ENCODE results near the gene CMTM3. TPM values are rescaled to one million over a fixed set of nuclear protein-coding genes. Genes with fewer than 3 reads are reported as not detected.

Gene CMTM3
- total and polyA plus RNA-seq, 10 donors = 16.2 to 53.1 (median 39.1) TPM

DNA sequence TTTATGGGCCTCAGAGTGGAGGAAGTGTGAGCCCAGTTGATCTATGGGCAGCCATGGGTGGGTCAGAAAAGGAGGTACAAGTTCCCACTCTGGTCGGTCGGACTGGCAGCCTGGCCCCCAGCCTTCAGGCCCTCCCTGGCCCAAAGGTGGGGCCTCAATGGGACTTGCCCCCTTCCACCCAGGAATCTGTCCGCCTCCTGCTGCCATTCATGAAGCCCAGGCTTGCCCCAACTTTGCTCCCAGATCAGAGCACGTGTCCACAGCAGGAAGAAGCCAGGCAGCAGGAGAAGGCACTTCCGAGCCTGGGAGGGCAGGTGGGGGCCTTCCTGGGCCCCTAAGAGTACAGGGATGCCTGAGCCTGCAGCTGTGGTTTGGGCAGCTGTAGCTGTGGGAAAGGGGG lies 3.0 kb upstream of the CMTM3 start:
- Histone ChIP-seq H3K9me3 (peaks cover 0 to 11% (median 9%) of the 10 kb centered on the region in 8 donors), H3K27ac (no peak overlapping the region), H3K36me3 (no peaks in the 10 kb centered on the region), H3K27me3 (replicated peaks in 1 of 7) (peaks cover 0 to 25% (median 0%) of the 10 kb centered on the region in 7 donors), H3K4me3 (no peak overlapping the region), H3K4me1 (peaks cover 11 to 35% (median 30%) of the 10 kb centered on the region in 6 donors)
- TF ChIP-seq POLR2AphosphoS5 (IDR thresholded peaks at IDR 0.05) (no peak), CTCF (IDR thresholded peaks at IDR 0.05 in 8 of 11, conservative IDR thresholded peaks at IDR 0.05 in 3 of 11) (no peak), POLR2A (IDR thresholded peaks at IDR 0.05) (no peak)
- peak; percentile 54 for DNase-seq
- intact Hi-C loops (cut with DNase I; ENCODE audit: low total_unique reads) = loop anchor here (5.0 kb wide), 1 partner anchor 194 kb away; no protein-coding TSS in a partner anchor
- 75 to 100% (median 91%) methylated on average over 4 to 5 of the region's 5 CpGs for WGBS, 5 donors

- Histone ChIP-seq H3K4me3 (peak overlapping the region; percentile 68 to 94 (median 78)), H3K27ac (peak overlapping the region; percentile 78 to 94 (median 88)), H3K9me3 (peaks cover 0 to 11% (median 9%) of the 10 kb centered on the region in 8 donors), H3K27me3 (replicated peaks in 1 of 7) (peaks cover 0 to 25% (median 0%) of the 10 kb centered on the region in 7 donors), H3K4me1 (peaks cover 30 to 58% (median 53%) of the 10 kb centered on the region in 6 donors), H3K36me3 (peaks cover 0 to 1% (median 0%) of the 10 kb centered on the region in 6 donors)
- peak; percentile 92 for DNase-seq
- TF ChIP-seq POLR2AphosphoS5 (IDR thresholded peaks at IDR 0.05) (peak; percentile 61 to 71 (median 64)), POLR2A (IDR thresholded peaks at IDR 0.05) (no peak)
- 9 to 11% (median 10%) methylated on average over 32 of the region's 32 CpGs for WGBS, 5 donors
- intact Hi-C loops (cut with DNase I; ENCODE audit: low total_unique reads) = loop anchor here (5.0 kb wide), 1 partner anchor 196 kb away; no protein-coding TSS in a partner anchor
Measured at GRCh38 chr16:66603537-66604375, 748 bp upstream of the CMTM3 start.

GRCh38 chr16:66605177-66605978 lies 874 bp downstream of the CMTM3 start:
- peak; percentile 94 for DNase-seq
- Histone ChIP-seq H3K4me3 (peak overlapping the region; percentile 68 to 94 (median 78)), H3K27me3 (replicated peaks in 1 of 7) (peaks cover 0 to 25% (median 0%) of the 10 kb centered on the region in 7 donors), H3K9me3 (peaks cover 0 to 11% (median 9%) of the 10 kb centered on the region in 8 donors), H3K36me3 (peaks cover 0 to 17% (median 14%) of the 10 kb centered on the region in 6 donors), H3K27ac (peak overlapping the region; percentile 78 to 94 (median 88)), H3K4me1 (peaks cover 32 to 63% (median 57%) of the 10 kb centered on the region in 6 donors)
- 2 to 5% (median 3%) methylated on average over 18 to 61 of the region's 61 CpGs for WGBS, 5 donors
- intact Hi-C loops (cut with DNase I; ENCODE audit: low total_unique reads) = no loop called here
- TF ChIP-seq POLR2A (IDR thresholded peaks at IDR 0.05) (no peak), CTCF (IDR thresholded peaks at IDR 0.05 in 8 of 11, conservative IDR thresholded peaks at IDR 0.05 in 3 of 11) (peak in 1 of 11 experiments; percentile 54), POLR2AphosphoS5 (IDR thresholded peaks at IDR 0.05) (peak; percentile 7 to 30 (median 12))

DNA sequence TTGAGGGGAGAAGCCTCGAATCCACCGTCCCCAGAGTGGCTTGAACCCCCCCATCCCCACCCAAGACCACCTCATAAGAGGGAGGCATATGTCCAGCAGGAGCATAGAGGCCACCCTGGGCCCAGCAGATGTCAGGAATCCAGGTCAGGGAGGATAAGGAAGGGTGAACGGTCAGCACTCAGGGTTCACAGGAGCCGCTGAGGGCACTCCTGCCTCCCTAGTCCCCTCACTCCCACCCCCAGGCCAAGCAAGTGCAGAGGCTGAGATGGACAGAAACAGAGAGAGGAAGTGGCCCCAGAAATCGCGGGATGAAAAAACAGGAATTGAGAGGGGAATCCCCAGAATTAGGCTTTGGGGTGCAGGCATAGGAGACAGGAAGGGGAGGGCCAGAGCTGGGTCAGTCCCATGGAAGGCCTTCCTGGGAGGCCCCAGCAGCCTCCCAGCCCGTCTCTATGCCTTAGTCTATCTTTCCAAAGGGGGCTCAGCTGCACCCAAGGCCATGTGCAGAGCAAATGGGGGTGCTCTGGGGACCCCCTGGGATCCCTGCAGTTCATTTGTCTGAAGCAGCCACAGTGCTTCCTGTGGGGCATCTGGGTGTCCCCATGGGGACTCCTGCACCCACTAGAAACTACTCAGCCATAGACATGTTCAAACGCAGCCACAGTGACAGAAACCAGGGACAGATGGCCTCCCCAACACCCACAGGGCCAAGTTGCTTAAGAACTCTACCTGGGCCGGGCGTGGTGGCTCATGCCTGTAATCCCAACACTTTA lies 1.7 kb downstream of the CMTM3 start:
- Histone ChIP-seq H3K9me3 (peaks cover 0 to 10% (median 8%) of the 10 kb centered on the region in 8 donors), H3K36me3 (peaks cover 0 to 25% (median 22%) of the 10 kb centered on the region in 6 donors), H3K27ac (peak overlapping the region in 7 of 8 donors; percentile 83 to 94 (median 89)), H3K4me3 (peak overlapping the region in 7 of 8 donors; percentile 71 to 94 (median 78)), H3K27me3 (replicated peaks in 1 of 7) (peaks cover 0 to 25% (median 0%) of the 10 kb centered on the region in 7 donors), H3K4me1 (peaks cover 32 to 63% (median 57%) of the 10 kb centered on the region in 6 donors)
- intact Hi-C loops (cut with DNase I; ENCODE audit: low total_unique reads) = no loop called here
- TF ChIP-seq CTCF (IDR thresholded peaks at IDR 0.05 in 8 of 11, conservative IDR thresholded peaks at IDR 0.05 in 3 of 11) (no peak), POLR2AphosphoS5 (IDR thresholded peaks at IDR 0.05) (peak in 1 of 3 donors; percentile 7), POLR2A (IDR thresholded peaks at IDR 0.05) (no peak)
- peak; percentile 71 for DNase-seq
- 30 to 45% (median 42%) methylated on average over 10 of the region's 10 CpGs for WGBS, 5 donors
